Amniotic stem cell (primary cell): Measurements from ENCODE around the gene INTS1.

Experiments used
- DNase-seq: peaks from one replicate; lab custom pipeline; 2025; lab: John Stamatoyannopoulos, UW

INTS1 gene

GRCh38 chr7:1489336-1489735 is 14.9 kb downstream of the INTS1 start:
- no peak for DNase-seq

- no peak for DNase-seq
These were observed 16.2 kb downstream of the INTS1 start for GRCh38 chr7:1488016-1488415.

- DNase-seq, result no peak
These were observed 16.7 kb downstream of the INTS1 start for GRCh38 chr7:1487466-1487865.

- DNase-seq, result no peak
These were observed 17.6 kb downstream of the INTS1 start for GRCh38 chr7:1486571-1486970.

- no peak for DNase-seq
These were observed 19.0 kb downstream of the INTS1 start for GRCh38 chr7:1485156-1485555.

GRCh38 chr7:1484569-1484968 is 19.6 kb downstream of the INTS1 start:
- no peak for DNase-seq

GRCh38 chr7:1483536-1484505 is 20.4 kb downstream of the INTS1 start:
- DNase-seq, result no peak

GRCh38 chr7:1483079-1483478 is 21.1 kb downstream of the INTS1 start:
- no peak for DNase-seq

GRCh38 chr7:1481300-1481699 is 22.9 kb downstream of the INTS1 start:
- no peak for DNase-seq

GRCh38 chr7:1480670-1481069 is 23.5 kb downstream of the INTS1 start:
- DNase-seq, result no peak

- no peak for DNase-seq
These were observed 24.9 kb downstream of the INTS1 start for GRCh38 chr7:1479287-1479686.

- no peak for DNase-seq
These were observed 25.7 kb downstream of the INTS1 start for GRCh38 chr7:1478480-1478879.

- no peak for DNase-seq
These were observed 27.3 kb downstream of the INTS1 start for GRCh38 chr7:1476859-1477258.

- no peak for DNase-seq
These were observed 28.2 kb downstream of the INTS1 start for GRCh38 chr7:1475991-1476390.

GRCh38 chr7:1475393-1475792 is 28.8 kb downstream of the INTS1 start:
- no peak for DNase-seq

GRCh38 chr7:1474736-1475135 is 29.5 kb downstream of the INTS1 start:
- DNase-seq, result no peak

GRCh38 chr7:1473864-1474512 is 30.2 kb downstream of the INTS1 start:
- peak; percentile 58 for DNase-seq

- no peak for DNase-seq
These were observed 33.3 kb downstream of the INTS1 start for GRCh38 chr7:1470901-1471300.

- no peak for DNase-seq
These were observed 35.4 kb downstream of the INTS1 start for GRCh38 chr7:1468643-1469298.

GRCh38 chr7:1468203-1468602 is 36.0 kb downstream of the INTS1 start:
- no peak for DNase-seq

- peak; percentile 5 for DNase-seq
These were observed 37.5 kb downstream of the INTS1 start for GRCh38 chr7:1466524-1467271.

- DNase-seq, result no peak
These were observed 39.5 kb downstream of the INTS1 start for GRCh38 chr7:1464694-1465093.
